GM12872 (cell line): Measurements from ENCODE around the gene BRD3.

ENCODE experiments used
- TF ChIP-seq, protein P1 (sequence below): IDR thresholded peaks from 3 replicates; pipeline ENCODE4 v1.5.1; 2011; ENCODE audit warnings: low read depth, mild to moderate bottlenecking, low read length, moderate library complexity; ENCODE audit not compliant: insufficient read depth

BRD3 gene

DNA sequence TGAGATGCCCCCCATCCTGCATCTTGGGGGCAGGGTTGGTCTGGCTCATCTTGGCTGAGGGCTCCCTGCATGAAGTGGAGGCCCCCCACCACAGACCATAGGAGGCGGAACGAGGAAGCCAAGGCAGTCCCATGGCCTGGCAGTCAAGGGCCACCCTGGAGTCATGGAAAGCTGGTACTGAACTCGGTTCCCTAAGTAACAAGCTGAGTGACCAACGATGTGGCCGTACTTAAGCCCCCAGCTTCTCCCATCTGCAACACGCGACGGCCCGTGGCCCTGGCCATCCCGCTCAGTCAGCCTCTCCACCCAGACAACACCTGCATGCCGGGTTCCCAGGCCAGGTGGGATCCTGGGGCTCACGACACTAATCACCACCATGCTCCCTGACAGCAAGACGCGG is 17.1 kb downstream of the BRD3 start:
- TF ChIP-seq, protein P1, sequence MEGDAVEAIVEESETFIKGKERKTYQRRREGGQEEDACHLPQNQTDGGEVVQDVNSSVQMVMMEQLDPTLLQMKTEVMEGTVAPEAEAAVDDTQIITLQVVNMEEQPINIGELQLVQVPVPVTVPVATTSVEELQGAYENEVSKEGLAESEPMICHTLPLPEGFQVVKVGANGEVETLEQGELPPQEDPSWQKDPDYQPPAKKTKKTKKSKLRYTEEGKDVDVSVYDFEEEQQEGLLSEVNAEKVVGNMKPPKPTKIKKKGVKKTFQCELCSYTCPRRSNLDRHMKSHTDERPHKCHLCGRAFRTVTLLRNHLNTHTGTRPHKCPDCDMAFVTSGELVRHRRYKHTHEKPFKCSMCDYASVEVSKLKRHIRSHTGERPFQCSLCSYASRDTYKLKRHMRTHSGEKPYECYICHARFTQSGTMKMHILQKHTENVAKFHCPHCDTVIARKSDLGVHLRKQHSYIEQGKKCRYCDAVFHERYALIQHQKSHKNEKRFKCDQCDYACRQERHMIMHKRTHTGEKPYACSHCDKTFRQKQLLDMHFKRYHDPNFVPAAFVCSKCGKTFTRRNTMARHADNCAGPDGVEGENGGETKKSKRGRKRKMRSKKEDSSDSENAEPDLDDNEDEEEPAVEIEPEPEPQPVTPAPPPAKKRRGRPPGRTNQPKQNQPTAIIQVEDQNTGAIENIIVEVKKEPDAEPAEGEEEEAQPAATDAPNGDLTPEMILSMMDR = no peak

DNA sequence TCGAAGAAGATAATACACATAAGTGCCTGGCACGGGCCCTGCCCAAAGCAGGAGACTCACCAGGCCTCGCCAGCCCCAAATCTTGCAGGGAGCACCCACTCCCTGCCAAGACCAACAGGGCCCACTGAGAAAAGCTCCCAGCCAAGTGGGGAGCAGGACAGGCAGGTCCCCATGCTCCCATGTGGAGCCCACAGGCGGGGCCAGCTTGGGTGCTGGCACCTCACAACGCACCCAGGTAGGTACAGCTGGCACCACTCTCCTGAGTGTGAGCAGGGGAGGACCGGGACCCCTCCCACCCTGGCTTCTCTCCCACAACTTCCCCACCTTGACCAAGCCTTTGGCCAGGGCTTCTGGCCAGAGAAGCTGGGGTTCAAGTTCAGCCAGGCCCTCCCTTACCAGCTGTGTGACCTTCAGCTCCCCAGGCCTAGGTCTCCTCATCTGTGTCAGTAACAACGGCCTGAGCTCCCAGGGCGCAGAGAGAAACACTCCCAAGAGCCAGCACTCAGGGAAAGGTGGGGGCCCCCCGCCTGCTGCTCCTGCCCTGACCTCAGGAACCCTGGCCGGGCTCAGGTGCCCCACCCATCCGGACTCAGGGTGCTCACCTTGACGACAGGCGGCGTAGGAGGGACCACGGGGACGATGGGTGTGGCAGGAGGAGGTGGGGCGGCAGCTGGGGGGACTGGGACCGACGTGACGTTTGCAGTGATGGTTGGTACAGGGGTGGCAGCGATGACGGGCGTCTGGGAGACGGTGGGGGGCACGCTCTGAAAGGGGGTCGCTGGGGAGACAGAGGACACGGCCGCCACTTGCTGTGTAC is 17.8 kb downstream of the BRD3 start:
- TF ChIP-seq, protein P1 = no peak

DNA sequence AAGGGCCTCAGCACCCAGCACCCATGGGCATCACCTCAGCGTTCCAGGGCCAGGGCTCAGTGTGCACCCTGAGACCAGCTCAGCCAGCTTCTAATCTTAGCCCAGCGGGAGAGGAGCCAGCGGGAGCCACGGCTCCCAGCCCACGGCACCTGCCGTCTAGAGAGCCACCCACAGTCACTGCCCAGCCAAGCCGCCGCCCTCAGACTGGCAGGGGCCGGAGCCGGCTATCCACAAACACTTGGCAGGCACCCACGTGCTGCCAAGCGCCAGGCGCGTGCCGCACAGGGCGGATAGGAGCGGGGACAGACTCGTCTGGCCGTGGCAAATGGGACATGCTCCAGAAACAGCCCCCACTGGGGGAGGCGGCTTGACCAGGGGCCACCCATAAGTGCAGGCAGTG is 18.6 kb downstream of the BRD3 start:
- TF ChIP-seq, protein P1 = no peak

DNA sequence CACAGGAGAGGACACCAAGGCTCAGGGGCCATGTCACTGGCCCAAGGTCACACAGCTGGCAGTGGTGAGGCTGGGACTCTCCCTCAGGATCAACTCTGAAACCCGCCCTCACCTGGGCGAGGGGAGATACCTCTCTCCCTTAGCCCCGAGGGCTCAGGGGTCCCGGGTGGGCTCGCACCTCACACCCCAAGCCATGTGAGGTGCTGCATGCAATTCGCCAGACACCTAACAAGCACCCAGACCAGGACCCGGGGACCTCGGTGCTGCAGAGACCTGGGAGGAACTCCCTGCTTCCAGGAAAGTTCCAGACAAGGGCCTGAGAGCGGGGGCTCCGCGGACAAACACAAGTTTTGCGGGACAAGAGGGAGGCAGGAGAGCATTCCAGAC is 19.3 kb downstream of the BRD3 start:
- TF ChIP-seq, protein P1 = no peak

DNA sequence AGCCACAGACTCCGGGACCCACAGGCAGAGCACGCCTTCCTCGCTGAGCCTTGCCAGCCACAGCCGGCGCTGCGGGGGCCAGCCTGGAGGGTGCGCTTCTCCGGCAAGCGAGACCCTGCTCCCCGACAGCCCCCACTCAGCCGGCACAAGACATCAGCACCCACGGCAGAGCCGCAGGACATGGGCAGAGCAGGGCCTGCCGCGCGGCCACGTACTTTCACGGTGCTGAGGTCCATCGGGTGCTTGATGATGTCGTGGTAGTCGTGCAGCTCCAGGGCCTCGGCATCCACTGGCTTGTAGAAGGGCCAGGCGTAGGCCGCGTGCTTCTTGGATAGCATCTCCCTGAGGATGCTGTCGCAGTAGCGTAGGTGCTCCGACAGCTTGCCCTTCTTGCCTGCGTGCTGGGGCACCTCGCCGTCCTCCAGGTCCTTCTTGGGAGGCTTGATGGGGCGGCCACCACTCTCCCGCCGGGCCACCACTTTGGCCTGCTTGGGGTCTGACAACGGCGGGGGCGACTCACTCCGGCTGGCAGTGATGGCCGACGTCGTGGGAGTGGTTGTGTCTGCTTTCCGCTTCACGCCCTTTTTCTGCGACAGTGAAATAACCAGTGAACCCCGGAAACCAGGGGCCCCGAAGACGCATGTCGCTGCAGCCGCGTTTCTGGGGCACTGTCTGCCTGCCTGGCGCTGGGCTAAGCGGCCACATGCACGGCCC is 19.8 kb downstream of the BRD3 start:
- TF ChIP-seq, protein P1 = no peak

DNA sequence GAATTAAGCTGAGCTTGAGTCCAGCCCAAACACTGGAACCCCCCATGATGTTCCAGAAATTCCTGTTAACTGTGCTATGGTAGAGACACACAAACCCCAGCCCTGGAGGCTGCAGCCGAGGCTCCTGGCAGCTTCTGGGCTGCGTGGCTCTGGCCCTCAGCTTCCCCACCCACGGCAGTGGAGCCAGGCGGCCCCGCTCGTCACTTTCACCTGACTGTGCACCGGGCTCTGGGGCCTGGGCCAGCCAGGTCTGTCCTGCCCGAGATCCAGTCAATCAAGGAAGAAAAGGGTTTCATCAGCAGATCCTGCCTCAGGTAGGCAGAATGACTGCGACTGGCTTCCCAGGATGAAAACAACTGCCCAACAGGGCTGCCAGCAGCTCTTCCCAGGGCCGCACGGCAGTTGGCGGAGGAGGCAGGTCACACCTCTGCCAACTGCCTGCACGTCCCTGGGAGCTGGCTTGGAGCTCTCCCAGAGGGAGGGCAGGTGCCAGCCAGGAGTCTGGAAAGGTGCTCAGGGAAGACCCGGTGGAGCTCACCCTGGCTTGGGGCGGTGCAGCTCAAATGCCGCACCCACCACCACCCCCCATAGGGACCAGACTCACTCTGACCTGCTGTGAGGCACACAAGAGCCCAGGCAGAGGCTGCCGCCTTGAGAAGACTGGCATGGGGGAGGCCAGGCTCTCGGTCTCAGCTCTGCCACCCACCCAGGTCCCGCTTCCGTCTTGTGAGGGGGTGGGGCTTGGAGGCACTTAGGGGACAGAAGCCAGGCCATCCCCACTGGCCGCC is 20.7 kb downstream of the BRD3 start:
- TF ChIP-seq, protein P1 = no peak

DNA sequence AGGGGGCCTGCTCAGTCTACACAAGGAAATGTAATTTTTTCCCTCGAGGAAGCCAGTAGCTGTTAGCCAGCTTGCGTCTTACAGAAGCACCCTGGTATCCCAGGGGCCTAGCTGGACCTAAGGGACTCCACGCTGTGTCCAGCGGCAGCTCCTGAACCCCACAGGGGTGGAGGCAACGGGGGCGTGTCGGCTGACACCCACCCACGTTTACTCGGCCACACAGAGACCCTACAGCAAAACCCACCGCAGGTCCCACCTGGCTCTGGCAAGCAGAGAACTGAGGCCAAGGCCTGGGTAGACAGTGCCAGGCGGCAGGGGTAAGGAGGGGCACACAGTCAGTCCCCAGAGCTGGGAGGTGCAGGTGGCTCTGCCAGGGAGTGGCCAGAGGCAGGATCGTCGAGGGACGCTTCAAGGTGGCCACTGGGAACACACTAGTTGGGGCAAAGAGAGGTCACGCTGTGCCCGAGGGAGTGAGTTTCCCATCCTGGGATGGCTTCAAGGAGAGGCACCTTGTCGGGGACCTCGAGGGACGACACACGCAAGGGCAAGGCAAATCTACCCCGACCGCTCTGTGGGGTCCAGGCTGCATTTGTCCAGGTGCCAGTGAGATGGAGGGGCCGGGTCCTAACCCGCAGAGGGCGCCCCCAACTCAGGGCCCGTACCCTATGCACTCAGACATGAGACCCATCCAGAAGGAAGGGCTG is 21.8 kb downstream of the BRD3 start:
- TF ChIP-seq, protein P1 = no peak
